K562 (cell line): ENCODE measurements around the gene C5orf52. TPM values are rescaled to one million over a fixed set of nuclear protein-coding genes. Genes with fewer than 3 reads are reported as not detected.

Experiments
- ATAC-seq: fragments of 200-7000 bp; cut with Tn5 transposase; 3 replicates; pipeline ENCODE4 v1.9.1; 2020; ENCODE audit warnings: moderate library complexity
- BruUV-seq: library from RNA; stranded (reverse); fragments of 400-500 nt; replicated peaks from 2 replicates; lab custom pipeline; 2021; lab: Mats Ljungman, UMichigan
- CTCF ChIA-PET: fragments of 300-600 bp; formaldehyde crosslinking; extraction: SDS; loops from one replicate; lab custom pipeline; 2021; ENCODE audit warnings: low intra/inter-chr PET ratio; lab: Yijun Ruan, JAX
- POLR2A ChIA-PET: fragments of 300-600, 350-650 bp; sonication (Branson Sonifier 250); formaldehyde crosslinking; extraction: SDS; loops from one replicate; lab custom pipeline; 2021; ENCODE audit warnings: antibody characterized with exemption, inconsistent platforms; lab: Yijun Ruan, JAX
- DNase-seq, 4 experiments: peaks; one replicate each; pipeline versions ENCODE4 v3.0.0 to v3.0.0-alpha.2; 2011 to 2018; ENCODE audit warnings: low spot score in 3 of 4, mixed read lengths in 3 of 4; ENCODE audit errors: extremely low read depth in 1 of 4
- FAIRE-seq: peaks from 2 replicates; lab custom pipeline; 2011; peaks lifted over from hg19 to GRCh38; lab: Jason Lieb, UNC
- H2AFZ ChIP-seq: 2 replicates; pipeline ENCODE4 v1.6.0; 2011; ENCODE audit warnings: low read depth, low read length, control low read depth, inconsistent platforms
- H3K27ac ChIP-seq: fragments of 200-600 bp; 3 replicates; pipeline ENCODE4 v1.8.0; 2011; ENCODE audit warnings: low read depth, mild to moderate bottlenecking, control low read depth, inconsistent platforms, low read length, moderate library complexity, mixed read lengths; ENCODE audit errors: extremely low read depth
- H3K27me3 ChIP-seq, 2 experiments: fragments of 300-600 bp in 1 of 2; 2 replicates in 1 of 2; 3 replicates in 1 of 2; pipeline versions ENCODE4 v1.6.0 to v1.8.0; 2011; ENCODE audit warnings: inconsistent platforms in 2 of 2, low read length in 2 of 2, mild to moderate bottlenecking in 1 of 2, mixed read lengths in 1 of 2, moderate library complexity in 1 of 2; ENCODE audit not compliant: control insufficient read depth in 2 of 2, insufficient read depth in 2 of 2
- H3K36me3 ChIP-seq: fragments of 300-600 bp; 3 replicates; pipeline ENCODE4 v1.8.0; 2011; ENCODE audit warnings: mild to moderate bottlenecking, low read length, inconsistent platforms; ENCODE audit not compliant: control insufficient read depth, insufficient read depth
- H3K4me1 ChIP-seq, 2 experiments: fragments of 200-600 bp in 1 of 2; replicated peaks in 1 of 2; 2 replicates in 1 of 2; 3 replicates in 1 of 2; pipeline versions ENCODE4 v1.5.1 to v1.8.0; 2011; ENCODE audit warnings: inconsistent platforms in 2 of 2, low read length in 2 of 2, mild to moderate bottlenecking in 1 of 2, mixed read lengths in 1 of 2, moderate library complexity in 1 of 2; ENCODE audit not compliant: control insufficient read depth in 2 of 2, insufficient read depth in 2 of 2
- H3K4me2 ChIP-seq: 2 replicates; pipeline ENCODE4 v1.6.1; 2011; ENCODE audit warnings: low read length, control low read depth, inconsistent platforms, mixed read lengths; ENCODE audit not compliant: insufficient read depth
- H3K4me3 ChIP-seq: fragments of 200-600 bp; sonication (generic), shearing (Covaris generic); 2 replicates; pipeline ENCODE4 v1.5.1; 2016; ENCODE audit warnings: control low read depth, inconsistent platforms
- H3K79me2 ChIP-seq: fragments of 200-600 bp; 3 replicates; pipeline ENCODE4 v1.8.0; 2011; ENCODE audit warnings: low read length, inconsistent platforms; ENCODE audit not compliant: control insufficient read depth, insufficient read depth
- H3K9ac ChIP-seq, 2 experiments: 2 replicates each; pipeline versions ENCODE4 v1.6.0 to v1.6.1; 2011; ENCODE audit warnings: low read depth in 2 of 2, low read length in 2 of 2, control low read depth in 1 of 2, inconsistent platforms in 1 of 2, mild to moderate bottlenecking in 1 of 2, mixed read lengths in 1 of 2; ENCODE audit not compliant: insufficient read depth in 1 of 2
- H3K9me1 ChIP-seq: one replicate; pipeline ENCODE4 v1.6.0; 2011; ENCODE audit warnings: inconsistent platforms, mild to moderate bottlenecking, low read length, moderate library complexity; ENCODE audit not compliant: control insufficient read depth, insufficient read depth
- H3K9me3 ChIP-seq: replicated peaks from 2 replicates; pipeline ENCODE4 v1.5.1; 2011; ENCODE audit warnings: low read depth, low read length, inconsistent platforms; ENCODE audit not compliant: control insufficient read depth, insufficient read depth
- H4K20me1 ChIP-seq: replicated peaks from 2 replicates; pipeline ENCODE4 v1.6.1; 2011; ENCODE audit warnings: low read length, inconsistent platforms, mixed read lengths; ENCODE audit not compliant: control insufficient read depth, insufficient read depth
- GATA2 ChIP-seq: sonication (generic); formaldehyde crosslinking; IDR thresholded peaks from 2 replicates; pipeline ENCODE4 v1.4.0; 2020; ENCODE audit warnings: mild to moderate bottlenecking, missing genetic modification reagents
- GATAD2A ChIP-seq: fragments of 450-650 bp; IDR thresholded peaks from 2 replicates; pipeline ENCODE4 v1.6.1; 2017
- HMG20B ChIP-seq: fragments of 250-450 bp; sonication (Bioruptor Pico); IDR thresholded peaks from 2 replicates; pipeline ENCODE4 v1.5.0; 2021; ENCODE audit warnings: mild to moderate bottlenecking
- HNRNPLL ChIP-seq: fragments of 200-400 bp; formaldehyde crosslinking; IDR thresholded peaks from 2 replicates; pipeline ENCODE4 v1.6.1; 2017; ENCODE audit warnings: low read length, low read depth, mild to moderate bottlenecking; ENCODE audit not compliant: poor library complexity, severe bottlenecking
- POLR2A ChIP-seq: fragments of 450-650 bp; conservative IDR thresholded peaks from 2 replicates; pipeline ENCODE4 v1.6.1; 2016
- SRSF3 ChIP-seq: fragments of 200-400 bp; formaldehyde crosslinking; IDR thresholded peaks from 2 replicates; pipeline ENCODE4 v1.6.1; 2016; ENCODE audit warnings: mild to moderate bottlenecking, low read length, moderate library complexity; ENCODE audit not compliant: insufficient read depth
- TAF1 ChIP-seq: IDR thresholded peaks from 2 replicates; pipeline ENCODE4 v1.6.1; 2011; ENCODE audit warnings: mild to moderate bottlenecking, low read length, moderate library complexity; ENCODE audit not compliant: insufficient read depth, control insufficient read depth, severe bottlenecking; ENCODE audit errors: extremely low read depth
- TGIF2 ChIP-seq: sonication (generic); formaldehyde crosslinking; IDR thresholded peaks from 2 replicates; pipeline ENCODE4 v1.8.1; 2022; ENCODE audit warnings: mild to moderate bottlenecking, missing genetic modification reagents, moderate library complexity
- YBX1 ChIP-seq: fragments of 450-650 bp; IDR thresholded peaks from 2 replicates; pipeline ENCODE4 v1.7.1; 2016; ENCODE audit warnings: mild to moderate bottlenecking
- WGBS: fragments of 100-300 bp; shearing (Covaris generic); methylation state at CpG from one replicate; pipeline ENCODE4 v1.1.6; 2016; ENCODE audit warnings: low coverage, mixed read lengths; ENCODE audit not compliant: insufficient coverage; ENCODE audit errors: missing lambda C conversion rate; 5-methylcytosine and 5-hydroxymethylcytosine counted together
- in situ Hi-C: fragments of 300-500 bp; cut with MboI; formaldehyde crosslinking; loops from 4 replicates; pipeline ENCODE4 v1.15.0; 2018; ENCODE audit warnings: inconsistent platforms, mixed read lengths
- intact Hi-C: fragments of 100-400 bp; cut with micrococcal nuclease; formaldehyde crosslinking; loops from 2 replicates; pipeline ENCODE4 v1.14.2; 2022
- polyA plus RNA-seq, 8 experiments: library from polyadenylated mRNA; depleted of rRNA in 4 of 8; stranded (reverse) in 5 of 8; unstranded in 3 of 8; fragments of >200 nt; fragmentation: Nextera tagmentation in 2 of 8; fragmentation: Illumina TruSeq in 1 of 8; extraction: Ambion mirVana in 2 of 8; extraction: Trizol in 1 of 8; gene quantifications; 2 replicates each; pipeline versions ENCODE4 v1.2.1 to v1.2.3, GENCODE V29; 2011 to 2014; ENCODE audit warnings: inconsistent platforms in 1 of 8, missing spikeins in 1 of 8
- total RNA-seq, 7 experiments: library from RNA; depleted of rRNA in 6 of 7; stranded (reverse); fragments of >200 nt in 6 of 7; fragmentation: Illumina TruSeq in 2 of 7; extraction: Trizol in 2 of 7; gene quantifications; 2 replicates each; pipeline versions ENCODE4 v1.2.1 to v1.2.3, GENCODE V29; 2011 to 2021; ENCODE audit warnings: low replicate concordance in 1 of 7
- TF ChIP-seq, protein P1 (sequence below), 2 experiments: fragments of 150-350 bp in 1 of 2; IDR thresholded peaks; 2 replicates each; pipeline ENCODE4 v1.6.1; 2012 to 2016; ENCODE audit warnings: low read depth in 2 of 2, low read length in 2 of 2, mild to moderate bottlenecking in 1 of 2, moderate library complexity in 1 of 2
- TF ChIP-seq, protein P2 (sequence below), 2 experiments: fragments of 450-650 bp; IDR thresholded peaks; 2 replicates each; pipeline ENCODE4 v1.6.1; 2016; ENCODE audit warnings: mild to moderate bottlenecking in 2 of 2, borderline replicate concordance in 1 of 2, low read depth in 1 of 2, moderate library complexity in 1 of 2

The C5orf52 gene
- total and polyA plus RNA-seq, 9 of the 15 experiments (the other 6 are each of a cell fraction or from before 2014, with no cell fraction given), result not detected

DNA sequence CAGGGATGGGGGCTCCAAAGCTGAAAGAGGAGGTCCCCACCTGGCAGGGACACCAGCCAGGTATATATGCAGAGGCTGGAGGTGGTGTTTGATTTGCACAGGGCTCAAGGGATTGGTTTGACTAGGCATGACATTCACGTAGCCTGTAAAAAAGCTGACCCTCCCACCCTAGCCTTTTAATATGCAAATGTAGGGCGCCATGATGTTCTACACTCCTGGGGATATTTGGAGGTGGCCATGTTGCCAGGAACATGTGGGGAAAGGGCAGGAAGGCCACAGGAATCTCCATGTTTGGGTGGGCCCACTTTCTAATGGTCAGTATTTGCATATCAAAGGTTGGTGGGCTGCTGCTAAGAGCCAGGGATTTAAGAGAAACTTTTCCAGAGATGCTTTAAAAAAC, 47.9 kb downstream of the C5orf52 start:
- in situ Hi-C loops (no loop called here), intact Hi-C loops (loop anchor here (5.0 kb wide), 4 partner anchors 137 to 377 kb away; no protein-coding TSS in a partner anchor)
- no peak overlapping the region for H3K4me3 ChIP-seq
- no TSS peak for BruUV-seq
- no peak overlapping the region for H2AFZ ChIP-seq
- H3K79me2 ChIP-seq, result no peaks in the 10 kb centered on the region
- ChIA-PET CTCF (interaction anchor here (0.8 to 1.0 kb wide), 3 partner anchors 284 to 391 kb away, joined by 3 to 4 read pairs (median 4); no protein-coding TSS in a partner anchor), POLR2A (interaction anchor here (1.2 to 1.4 kb wide), 2 partner anchors 12 to 13 kb away, joined by 3 to 7 read pairs; partner anchors contain the start of gene THG1L)
- peaks cover 3 to 5% of the 10 kb centered on the region in 2 experiments; a peak in 2 of 5 replicates for H3K4me1 ChIP-seq
- ATAC-seq, result no peak
- H3K9ac ChIP-seq, result no peak overlapping the region
- no peak for FAIRE-seq
- H3K27ac ChIP-seq, result no peak overlapping the region
- H3K36me3 ChIP-seq, result no peaks in the 10 kb centered on the region
- no peaks in the 10 kb centered on the region for H4K20me1 ChIP-seq
- H3K9me1 ChIP-seq, result no peaks in the 10 kb centered on the region
- H3K27me3 ChIP-seq, result no peaks in the 10 kb centered on the region
- WGBS, result 50% methylated on average over 2 of the region's 2 CpGs
- DNase-seq, result no peak
- H3K4me2 ChIP-seq, result no peak overlapping the region
- no peaks in the 10 kb centered on the region for H3K9me3 ChIP-seq
- TF ChIP-seq HMG20B (CRISPR knock-in tag) (no peak), YBX1 (no peak), TGIF2 (CRISPR knock-in tag) (no peak), POLR2A (no peak), SRSF3 (no peak), GATAD2A (no peak), TAF1 (no peak), HNRNPLL (no peak), GATA2 (no peak)
- TF ChIP-seq, protein P1, sequence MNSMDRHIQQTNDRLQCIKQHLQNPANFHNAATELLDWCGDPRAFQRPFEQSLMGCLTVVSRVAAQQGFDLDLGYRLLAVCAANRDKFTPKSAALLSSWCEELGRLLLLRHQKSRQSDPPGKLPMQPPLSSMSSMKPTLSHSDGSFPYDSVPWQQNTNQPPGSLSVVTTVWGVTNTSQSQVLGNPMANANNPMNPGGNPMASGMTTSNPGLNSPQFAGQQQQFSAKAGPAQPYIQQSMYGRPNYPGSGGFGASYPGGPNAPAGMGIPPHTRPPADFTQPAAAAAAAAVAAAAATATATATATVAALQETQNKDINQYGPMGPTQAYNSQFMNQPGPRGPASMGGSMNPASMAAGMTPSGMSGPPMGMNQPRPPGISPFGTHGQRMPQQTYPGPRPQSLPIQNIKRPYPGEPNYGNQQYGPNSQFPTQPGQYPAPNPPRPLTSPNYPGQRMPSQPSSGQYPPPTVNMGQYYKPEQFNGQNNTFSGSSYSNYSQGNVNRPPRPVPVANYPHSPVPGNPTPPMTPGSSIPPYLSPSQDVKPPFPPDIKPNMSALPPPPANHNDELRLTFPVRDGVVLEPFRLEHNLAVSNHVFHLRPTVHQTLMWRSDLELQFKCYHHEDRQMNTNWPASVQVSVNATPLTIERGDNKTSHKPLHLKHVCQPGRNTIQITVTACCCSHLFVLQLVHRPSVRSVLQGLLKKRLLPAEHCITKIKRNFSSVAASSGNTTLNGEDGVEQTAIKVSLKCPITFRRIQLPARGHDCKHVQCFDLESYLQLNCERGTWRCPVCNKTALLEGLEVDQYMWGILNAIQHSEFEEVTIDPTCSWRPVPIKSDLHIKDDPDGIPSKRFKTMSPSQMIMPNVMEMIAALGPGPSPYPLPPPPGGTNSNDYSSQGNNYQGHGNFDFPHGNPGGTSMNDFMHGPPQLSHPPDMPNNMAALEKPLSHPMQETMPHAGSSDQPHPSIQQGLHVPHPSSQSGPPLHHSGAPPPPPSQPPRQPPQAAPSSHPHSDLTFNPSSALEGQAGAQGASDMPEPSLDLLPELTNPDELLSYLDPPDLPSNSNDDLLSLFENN (IDR thresholded peaks at IDR 0.05; ENCODE audit: low read depth in 2 of 2, low read length in 2 of 2), result no peak
- TF ChIP-seq, protein P2, sequence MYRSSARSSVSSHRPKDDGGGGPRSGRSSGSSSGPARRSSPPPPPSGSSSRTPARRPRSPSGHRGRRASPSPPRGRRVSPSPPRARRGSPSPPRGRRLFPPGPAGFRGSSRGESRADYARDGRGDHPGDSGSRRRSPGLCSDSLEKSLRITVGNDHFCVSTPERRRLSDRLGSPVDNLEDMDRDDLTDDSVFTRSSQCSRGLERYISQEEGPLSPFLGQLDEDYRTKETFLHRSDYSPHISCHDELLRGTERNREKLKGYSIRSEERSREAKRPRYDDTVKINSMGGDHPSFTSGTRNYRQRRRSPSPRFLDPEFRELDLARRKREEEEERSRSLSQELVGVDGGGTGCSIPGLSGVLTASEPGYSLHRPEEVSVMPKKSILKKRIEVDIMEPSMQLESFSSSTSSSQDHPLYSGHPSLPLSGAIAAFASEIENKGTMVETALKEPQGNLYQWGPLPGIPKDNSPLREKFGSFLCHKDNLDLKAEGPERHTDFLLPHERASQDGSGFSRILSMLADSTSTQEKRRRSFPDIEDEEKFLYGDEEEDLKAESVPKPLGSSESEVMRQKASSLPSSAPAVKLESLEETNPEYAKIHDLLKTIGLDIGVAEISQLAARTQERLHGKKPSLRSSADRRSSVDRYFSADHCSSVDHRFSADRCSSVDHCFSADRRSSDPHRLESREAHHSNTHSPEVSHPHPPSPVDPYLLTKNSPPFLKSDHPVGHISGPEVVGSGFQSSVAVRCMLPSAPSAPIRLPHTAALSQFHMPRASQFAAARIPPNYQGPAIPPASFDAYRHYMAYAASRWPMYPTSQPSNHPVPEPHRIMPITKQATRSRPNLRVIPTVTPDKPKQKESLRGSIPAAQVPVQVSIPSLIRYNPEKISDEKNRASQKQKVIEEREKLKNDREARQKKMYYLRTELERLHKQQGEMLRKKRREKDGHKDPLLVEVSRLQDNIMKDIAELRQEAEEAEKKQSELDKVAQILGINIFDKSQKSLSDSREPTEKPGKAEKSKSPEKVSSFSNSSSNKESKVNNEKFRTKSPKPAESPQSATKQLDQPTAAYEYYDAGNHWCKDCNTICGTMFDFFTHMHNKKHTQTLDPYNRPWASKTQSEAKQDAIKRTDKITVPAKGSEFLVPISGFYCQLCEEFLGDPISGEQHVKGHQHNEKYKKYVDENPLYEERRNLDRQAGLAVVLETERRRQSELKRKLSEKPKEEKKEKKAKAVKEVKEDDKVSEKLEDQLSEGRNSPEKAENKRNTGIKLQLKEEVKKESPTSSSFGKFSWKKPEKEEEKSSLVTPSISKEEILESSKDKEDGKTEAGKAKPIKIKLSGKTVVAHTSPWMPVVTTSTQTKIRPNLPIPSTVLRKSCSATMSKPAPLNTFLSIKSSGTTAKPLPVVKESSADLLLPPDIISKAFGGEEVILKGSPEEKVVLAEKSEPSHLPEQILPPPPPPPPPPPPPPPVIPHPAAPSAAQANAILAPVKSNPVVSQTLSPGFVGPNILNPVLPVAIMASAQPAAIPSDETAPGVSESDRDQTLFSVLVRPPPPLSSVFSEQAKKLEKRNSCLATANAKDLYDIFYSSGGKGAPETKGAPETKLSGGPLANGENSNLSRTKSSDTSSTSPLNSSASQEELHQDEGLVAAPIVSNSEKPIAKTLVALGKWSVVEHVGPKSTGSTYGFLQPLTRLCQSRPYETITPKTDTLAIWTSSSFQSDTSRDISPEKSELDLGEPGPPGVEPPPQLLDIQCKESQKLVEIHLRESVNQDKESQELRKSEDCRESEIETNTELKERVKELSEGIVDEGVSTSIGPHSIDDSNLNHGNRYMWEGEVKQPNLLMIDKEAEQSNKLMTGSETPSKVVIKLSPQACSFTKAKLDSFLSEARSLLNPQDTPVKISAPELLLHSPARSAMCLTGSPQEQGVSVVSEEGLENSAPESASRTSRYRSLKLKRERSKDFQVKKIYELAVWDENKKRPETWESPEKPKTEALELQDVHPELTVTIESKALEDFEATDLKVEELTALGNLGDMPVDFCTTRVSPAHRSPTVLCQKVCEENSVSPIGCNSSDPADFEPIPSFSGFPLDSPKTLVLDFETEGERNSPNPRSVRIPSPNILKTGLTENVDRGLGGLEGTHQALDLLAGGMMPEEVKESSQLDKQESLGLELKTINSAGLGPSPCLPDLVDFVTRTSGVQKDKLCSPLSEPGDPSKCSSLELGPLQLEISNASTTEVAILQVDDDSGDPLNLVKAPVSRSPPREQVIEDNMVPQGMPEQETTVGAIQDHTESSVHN (IDR thresholded peaks at IDR 0.05; ENCODE audit: borderline replicate concordance in 1 of 2, low read depth in 1 of 2), result no peak
